ENCODE results near the gene KLHL14.

DNA sequence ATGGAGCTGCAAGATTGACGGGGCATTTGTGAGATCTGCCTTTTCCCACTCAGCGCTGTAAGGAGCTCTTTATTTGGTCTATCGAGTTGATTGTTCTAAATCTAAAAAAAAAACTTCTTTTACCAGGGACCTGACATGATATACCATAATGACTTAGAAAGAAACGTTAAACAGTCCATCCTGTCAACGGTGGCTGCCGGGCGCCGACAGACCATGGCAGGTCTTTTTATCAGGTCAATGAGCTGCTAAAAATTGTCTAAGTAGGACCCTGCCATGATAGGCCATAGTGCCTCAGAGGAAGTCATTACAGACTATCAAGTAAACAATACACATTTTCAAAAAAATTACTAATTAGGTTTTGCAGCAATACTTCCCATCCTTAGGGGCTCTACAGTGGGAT lies 87.9 kb downstream of the KLHL14 start:
- TF ChIP-seq, protein P1, sequence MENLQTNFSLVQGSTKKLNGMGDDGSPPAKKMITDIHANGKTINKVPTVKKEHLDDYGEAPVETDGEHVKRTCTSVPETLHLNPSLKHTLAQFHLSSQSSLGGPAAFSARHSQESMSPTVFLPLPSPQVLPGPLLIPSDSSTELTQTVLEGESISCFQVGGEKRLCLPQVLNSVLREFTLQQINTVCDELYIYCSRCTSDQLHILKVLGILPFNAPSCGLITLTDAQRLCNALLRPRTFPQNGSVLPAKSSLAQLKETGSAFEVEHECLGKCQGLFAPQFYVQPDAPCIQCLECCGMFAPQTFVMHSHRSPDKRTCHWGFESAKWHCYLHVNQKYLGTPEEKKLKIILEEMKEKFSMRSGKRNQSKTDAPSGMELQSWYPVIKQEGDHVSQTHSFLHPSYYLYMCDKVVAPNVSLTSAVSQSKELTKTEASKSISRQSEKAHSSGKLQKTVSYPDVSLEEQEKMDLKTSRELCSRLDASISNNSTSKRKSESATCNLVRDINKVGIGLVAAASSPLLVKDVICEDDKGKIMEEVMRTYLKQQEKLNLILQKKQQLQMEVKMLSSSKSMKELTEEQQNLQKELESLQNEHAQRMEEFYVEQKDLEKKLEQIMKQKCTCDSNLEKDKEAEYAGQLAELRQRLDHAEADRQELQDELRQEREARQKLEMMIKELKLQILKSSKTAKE (IDR thresholded peaks at IDR 0.05; ENCODE audit: low read depth, poor library complexity, severe bottlenecking) = no peak
- TF ChIP-seq, protein P2, sequence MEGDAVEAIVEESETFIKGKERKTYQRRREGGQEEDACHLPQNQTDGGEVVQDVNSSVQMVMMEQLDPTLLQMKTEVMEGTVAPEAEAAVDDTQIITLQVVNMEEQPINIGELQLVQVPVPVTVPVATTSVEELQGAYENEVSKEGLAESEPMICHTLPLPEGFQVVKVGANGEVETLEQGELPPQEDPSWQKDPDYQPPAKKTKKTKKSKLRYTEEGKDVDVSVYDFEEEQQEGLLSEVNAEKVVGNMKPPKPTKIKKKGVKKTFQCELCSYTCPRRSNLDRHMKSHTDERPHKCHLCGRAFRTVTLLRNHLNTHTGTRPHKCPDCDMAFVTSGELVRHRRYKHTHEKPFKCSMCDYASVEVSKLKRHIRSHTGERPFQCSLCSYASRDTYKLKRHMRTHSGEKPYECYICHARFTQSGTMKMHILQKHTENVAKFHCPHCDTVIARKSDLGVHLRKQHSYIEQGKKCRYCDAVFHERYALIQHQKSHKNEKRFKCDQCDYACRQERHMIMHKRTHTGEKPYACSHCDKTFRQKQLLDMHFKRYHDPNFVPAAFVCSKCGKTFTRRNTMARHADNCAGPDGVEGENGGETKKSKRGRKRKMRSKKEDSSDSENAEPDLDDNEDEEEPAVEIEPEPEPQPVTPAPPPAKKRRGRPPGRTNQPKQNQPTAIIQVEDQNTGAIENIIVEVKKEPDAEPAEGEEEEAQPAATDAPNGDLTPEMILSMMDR (IDR thresholded peaks at IDR 0.05 in 2 of 3, conservative IDR thresholded peaks at IDR 0.05 in 1 of 3; ENCODE audit: control insufficient read depth in 2 of 3, extremely low read depth in 1 of 3, insufficient read depth in 1 of 3, low read depth in 3 of 3, low read length in 3 of 3) = no peak

Measured in GM12878 (cell line).